ENCODE results near the gene TRMT10B. TPM values are rescaled to one million over a fixed set of nuclear protein-coding genes. Genes with fewer than 3 reads are reported as not detected.

Gene TRMT10B
- total and polyA plus RNA-seq, 10 of the 15 experiments (the other 5 are each of a cell fraction or from before 2014, with no cell fraction given), result 3.7 to 11.7 (median 6.8) TPM

DNA sequence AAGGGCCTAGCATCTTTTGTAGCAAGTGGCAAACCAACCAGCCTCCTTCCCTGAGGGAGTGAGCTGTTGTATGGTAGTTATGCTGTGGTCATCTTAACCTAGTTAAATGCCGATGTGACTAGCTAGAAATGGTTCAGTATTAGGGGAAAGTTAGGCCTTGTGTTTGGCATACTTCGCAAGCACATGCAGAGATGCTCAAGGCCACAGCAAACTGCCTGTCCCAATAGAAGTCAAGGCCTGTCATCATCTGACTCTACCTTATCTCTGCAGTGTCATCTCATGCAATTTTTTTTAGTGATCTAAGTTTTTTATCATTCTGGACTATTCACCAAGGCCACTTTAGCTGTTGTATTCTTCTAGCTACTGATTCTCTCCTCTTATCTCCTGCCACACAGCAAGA is 36.5 kb downstream of the TRMT10B start:
- 95% methylated on average over 2 of the region's 2 CpGs for WGBS (ENCODE audit: insufficient coverage, insufficient replicate concordance, low lambda C conversion rate, missing lambda C conversion rate)

More for the DNA sequence above, 36.5 kb downstream of the TRMT10B start:
- H3K9ac ChIP-seq (ENCODE audit: control insufficient read depth, insufficient read depth, low read length), result no peak overlapping the region
- H3K4me3 ChIP-seq, result no peak overlapping the region
- FAIRE-seq, result no peak
- no peaks in the 10 kb centered on the region for H3K27me3 ChIP-seq (replicated peaks in 1 of 2; ENCODE audit: control insufficient read depth in 2 of 2, insufficient read depth in 2 of 2, low read length in 1 of 2)
- no peaks in the 10 kb centered on the region for H4K20me1 ChIP-seq (ENCODE audit: control insufficient read depth, insufficient read depth)
- H2AFZ ChIP-seq (ENCODE audit: control insufficient read depth, low read depth, low read length), result no peak overlapping the region
- no peaks in the 10 kb centered on the region for H3K36me3 ChIP-seq (ENCODE audit: control insufficient read depth in 2 of 2, insufficient read depth in 2 of 2, low read length in 1 of 2)
- H3K4me2 ChIP-seq (ENCODE audit: control insufficient read depth, insufficient read depth), result no peak overlapping the region
- H3K9me3 ChIP-seq (replicated peaks; ENCODE audit: control insufficient read depth, insufficient read depth, low read length), result no peaks in the 10 kb centered on the region
- ATAC-seq, result no peak
- peaks cover 10% of the 10 kb centered on the region for H3K79me2 ChIP-seq (ENCODE audit: control insufficient read depth, insufficient read depth, low read length)
- in situ Hi-C loops (cut with MboI) (no loop called here), intact Hi-C loops (cut with micrococcal nuclease; ENCODE audit: unreplicated experiment) (no loop called here)
- ChIA-PET SMC1A (ENCODE audit: uncharacterized antibody, unreplicated experiment) (no interaction called here), POLR2A (interaction anchor here (0.5 to 0.7 kb wide), 3 partner anchors 9 to 294 kb away, joined by 4 to 12 read pairs (median 4); no protein-coding TSS in a partner anchor), CTCF (no interaction called here), RAD21 (ENCODE audit: unreplicated experiment) (no interaction called here)
- no peaks in the 10 kb centered on the region for H3K4me1 ChIP-seq (ENCODE audit: control insufficient read depth, insufficient read depth, low read length)
- no TSS peak for BruUV-seq (replicated peaks)
- TF ChIP-seq KLF5 (IDR thresholded peaks at IDR 0.05; ENCODE audit: partially characterized antibody) (no peak), BHLHE40 (IDR thresholded peaks at IDR 0.05; ENCODE audit: borderline replicate concordance in 1 of 2, low read depth in 2 of 2, low read length in 1 of 2) (no peak), PAX5 (IDR thresholded peaks at IDR 0.05; ENCODE audit: borderline replicate concordance, low read depth, low read length) (no peak), ZSCAN29 (IDR thresholded peaks at IDR 0.05) (no peak), RELA (IDR thresholded peaks at IDR 0.05; ENCODE audit: borderline replicate concordance, partially characterized antibody) (no peak), TAF1 (IDR thresholded peaks at IDR 0.05; ENCODE audit: borderline replicate concordance, low read depth, low read length) (no peak), ZBTB40 (IDR thresholded peaks at IDR 0.05; ENCODE audit: borderline replicate concordance) (no peak), SRF (IDR thresholded peaks at IDR 0.05; ENCODE audit: low read depth in 2 of 2, low read length in 2 of 2) (no peak), CBFB (IDR thresholded peaks at IDR 0.05; ENCODE audit: low read depth) (no peak), IKZF2 (IDR thresholded peaks at IDR 0.05) (no peak), FOXM1 (IDR thresholded peaks at IDR 0.05; ENCODE audit: low read depth, low read length) (no peak), PML (IDR thresholded peaks at IDR 0.05; ENCODE audit: low read length) (no peak), STAT1 (conservative IDR thresholded peaks at IDR 0.05) (no peak), SIX5 (IDR thresholded peaks at IDR 0.05; ENCODE audit: low read depth, low read length, severe bottlenecking) (no peak), CEBPZ (IDR thresholded peaks at IDR 0.05; ENCODE audit: low read depth, low read length) (no peak), POLR2AphosphoS2 (IDR thresholded peaks at IDR 0.05; ENCODE audit: low read depth, low read length) (no peak), TCF12 (IDR thresholded peaks at IDR 0.05; ENCODE audit: low read depth, low read length) (no peak)
- no peak for DNase-seq (ENCODE audit: low read depth, low spot score)
- no peak overlapping the region for H3K27ac ChIP-seq (ENCODE audit: control insufficient read depth, insufficient read depth)
